Suprapubic skin (tissue), 4 donors: ENCODE data around the gene IGFBP2.

ENCODE experiments used
- POLR2A ChIP-seq, 2 donors: fragments of 450-650 bp; IDR thresholded peaks; one replicate each; pipeline ENCODE4 v1.6.1; 2017; ENCODE audit warnings: antibody characterized with exemption in 2 of 2, mild to moderate bottlenecking in 2 of 2, moderate library complexity in 2 of 2
- POLR2AphosphoS5 ChIP-seq, 3 donors: sonication (generic); formaldehyde crosslinking; IDR thresholded peaks; one replicate each; pipeline ENCODE4 v1.6.1; 2017; ENCODE audit warnings: antibody characterized with exemption in 3 of 3
- TF ChIP-seq, protein P1 (sequence below), 2 donors: fragments of 200-600 bp in 1 of 2; fragments of 450-650 bp in 1 of 2; sonication (generic) in 1 of 2; IDR thresholded peaks; one replicate each; pipeline ENCODE4 v1.5.1; 2016 to 2019; ENCODE audit warnings: antibody characterized with exemption in 2 of 2, mild to moderate bottlenecking in 1 of 2, moderate library complexity in 1 of 2

DNA sequence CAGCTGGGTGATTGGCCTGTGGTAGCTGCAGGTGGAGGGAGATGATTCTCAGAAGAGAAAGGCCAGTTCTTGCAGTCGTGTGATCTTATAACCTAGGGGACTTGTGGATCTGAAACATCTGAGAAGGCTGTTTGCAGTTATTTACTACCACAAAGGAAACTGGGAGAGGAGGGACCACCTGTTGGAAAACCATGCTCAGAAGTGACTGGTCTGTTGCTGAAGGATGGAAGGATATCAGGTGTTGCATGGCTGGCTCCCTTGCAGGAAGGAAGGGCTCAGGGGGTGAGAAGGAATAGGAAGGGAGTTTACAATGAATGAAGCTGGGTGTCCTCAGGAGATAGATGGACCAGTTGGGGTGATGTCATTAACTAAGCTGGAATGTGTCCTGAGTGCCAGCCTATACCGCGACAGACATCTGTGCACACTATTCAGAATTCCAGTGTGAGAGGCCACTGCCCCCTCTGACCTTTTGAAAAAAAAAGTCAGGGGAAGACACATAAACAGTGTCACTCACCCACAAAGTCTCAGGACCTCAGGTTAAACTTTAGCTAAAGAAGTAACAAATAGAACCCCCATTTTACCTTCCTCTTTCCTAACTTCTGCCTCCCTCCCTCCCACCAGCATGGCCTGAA is 17.5 kb downstream of the IGFBP2 start:
- TF ChIP-seq, protein P1, sequence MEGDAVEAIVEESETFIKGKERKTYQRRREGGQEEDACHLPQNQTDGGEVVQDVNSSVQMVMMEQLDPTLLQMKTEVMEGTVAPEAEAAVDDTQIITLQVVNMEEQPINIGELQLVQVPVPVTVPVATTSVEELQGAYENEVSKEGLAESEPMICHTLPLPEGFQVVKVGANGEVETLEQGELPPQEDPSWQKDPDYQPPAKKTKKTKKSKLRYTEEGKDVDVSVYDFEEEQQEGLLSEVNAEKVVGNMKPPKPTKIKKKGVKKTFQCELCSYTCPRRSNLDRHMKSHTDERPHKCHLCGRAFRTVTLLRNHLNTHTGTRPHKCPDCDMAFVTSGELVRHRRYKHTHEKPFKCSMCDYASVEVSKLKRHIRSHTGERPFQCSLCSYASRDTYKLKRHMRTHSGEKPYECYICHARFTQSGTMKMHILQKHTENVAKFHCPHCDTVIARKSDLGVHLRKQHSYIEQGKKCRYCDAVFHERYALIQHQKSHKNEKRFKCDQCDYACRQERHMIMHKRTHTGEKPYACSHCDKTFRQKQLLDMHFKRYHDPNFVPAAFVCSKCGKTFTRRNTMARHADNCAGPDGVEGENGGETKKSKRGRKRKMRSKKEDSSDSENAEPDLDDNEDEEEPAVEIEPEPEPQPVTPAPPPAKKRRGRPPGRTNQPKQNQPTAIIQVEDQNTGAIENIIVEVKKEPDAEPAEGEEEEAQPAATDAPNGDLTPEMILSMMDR (IDR thresholded peaks at IDR 0.05), result no peak
- TF ChIP-seq POLR2A (IDR thresholded peaks at IDR 0.05), result no peak
- no peak for TF ChIP-seq POLR2AphosphoS5 (IDR thresholded peaks at IDR 0.05)
